Measurements from ENCODE around the gene KSR2.

DNA sequence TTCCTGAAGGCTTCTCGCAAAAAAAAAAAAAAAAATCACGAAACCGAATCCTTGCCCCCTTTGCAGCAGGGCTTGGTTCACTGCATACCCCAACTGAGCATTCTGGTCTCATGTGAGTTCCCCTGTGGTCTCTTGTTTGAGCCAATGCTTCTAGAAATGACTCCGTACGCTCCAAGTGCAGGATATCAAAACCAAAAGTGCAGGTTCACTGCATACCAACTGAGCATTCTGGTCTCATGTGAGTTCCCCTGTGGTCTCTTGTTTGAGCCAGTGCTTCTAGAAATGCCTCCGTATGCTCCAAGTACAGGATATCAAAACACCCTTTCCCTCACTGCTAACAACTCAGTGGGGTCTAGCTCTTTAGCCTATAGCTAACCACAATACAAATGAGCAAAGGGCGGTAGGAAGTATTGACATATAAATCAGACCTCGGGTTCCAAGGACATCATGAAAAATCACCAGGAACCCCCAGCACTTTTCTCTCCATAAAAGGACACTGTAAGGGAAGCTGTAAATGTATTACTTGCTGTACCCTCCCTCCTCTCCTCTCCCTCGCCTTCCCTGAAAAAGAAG is 401.1 kb downstream of the KSR2 start:
- TF ChIP-seq, protein P1, sequence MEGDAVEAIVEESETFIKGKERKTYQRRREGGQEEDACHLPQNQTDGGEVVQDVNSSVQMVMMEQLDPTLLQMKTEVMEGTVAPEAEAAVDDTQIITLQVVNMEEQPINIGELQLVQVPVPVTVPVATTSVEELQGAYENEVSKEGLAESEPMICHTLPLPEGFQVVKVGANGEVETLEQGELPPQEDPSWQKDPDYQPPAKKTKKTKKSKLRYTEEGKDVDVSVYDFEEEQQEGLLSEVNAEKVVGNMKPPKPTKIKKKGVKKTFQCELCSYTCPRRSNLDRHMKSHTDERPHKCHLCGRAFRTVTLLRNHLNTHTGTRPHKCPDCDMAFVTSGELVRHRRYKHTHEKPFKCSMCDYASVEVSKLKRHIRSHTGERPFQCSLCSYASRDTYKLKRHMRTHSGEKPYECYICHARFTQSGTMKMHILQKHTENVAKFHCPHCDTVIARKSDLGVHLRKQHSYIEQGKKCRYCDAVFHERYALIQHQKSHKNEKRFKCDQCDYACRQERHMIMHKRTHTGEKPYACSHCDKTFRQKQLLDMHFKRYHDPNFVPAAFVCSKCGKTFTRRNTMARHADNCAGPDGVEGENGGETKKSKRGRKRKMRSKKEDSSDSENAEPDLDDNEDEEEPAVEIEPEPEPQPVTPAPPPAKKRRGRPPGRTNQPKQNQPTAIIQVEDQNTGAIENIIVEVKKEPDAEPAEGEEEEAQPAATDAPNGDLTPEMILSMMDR (IDR thresholded peaks at IDR 0.05), result no peak
- TF ChIP-seq POLR2A (IDR thresholded peaks at IDR 0.05), result no peak
- no peak for TF ChIP-seq EP300 (IDR thresholded peaks at IDR 0.05)

All from ovary (tissue), 3 donors.